Right forelimb (tissue), 1 donor: ENCODE measurements around the gene NFKBIE.
A peak's percentile ranks its signal among the peaks of the same experiment; 100 is the strongest.

Source experiments
- DNase-seq: peaks from one replicate; pipeline ENCODE4 v3.0.0-alpha.2; 2018

The NFKBIE gene

DNA sequence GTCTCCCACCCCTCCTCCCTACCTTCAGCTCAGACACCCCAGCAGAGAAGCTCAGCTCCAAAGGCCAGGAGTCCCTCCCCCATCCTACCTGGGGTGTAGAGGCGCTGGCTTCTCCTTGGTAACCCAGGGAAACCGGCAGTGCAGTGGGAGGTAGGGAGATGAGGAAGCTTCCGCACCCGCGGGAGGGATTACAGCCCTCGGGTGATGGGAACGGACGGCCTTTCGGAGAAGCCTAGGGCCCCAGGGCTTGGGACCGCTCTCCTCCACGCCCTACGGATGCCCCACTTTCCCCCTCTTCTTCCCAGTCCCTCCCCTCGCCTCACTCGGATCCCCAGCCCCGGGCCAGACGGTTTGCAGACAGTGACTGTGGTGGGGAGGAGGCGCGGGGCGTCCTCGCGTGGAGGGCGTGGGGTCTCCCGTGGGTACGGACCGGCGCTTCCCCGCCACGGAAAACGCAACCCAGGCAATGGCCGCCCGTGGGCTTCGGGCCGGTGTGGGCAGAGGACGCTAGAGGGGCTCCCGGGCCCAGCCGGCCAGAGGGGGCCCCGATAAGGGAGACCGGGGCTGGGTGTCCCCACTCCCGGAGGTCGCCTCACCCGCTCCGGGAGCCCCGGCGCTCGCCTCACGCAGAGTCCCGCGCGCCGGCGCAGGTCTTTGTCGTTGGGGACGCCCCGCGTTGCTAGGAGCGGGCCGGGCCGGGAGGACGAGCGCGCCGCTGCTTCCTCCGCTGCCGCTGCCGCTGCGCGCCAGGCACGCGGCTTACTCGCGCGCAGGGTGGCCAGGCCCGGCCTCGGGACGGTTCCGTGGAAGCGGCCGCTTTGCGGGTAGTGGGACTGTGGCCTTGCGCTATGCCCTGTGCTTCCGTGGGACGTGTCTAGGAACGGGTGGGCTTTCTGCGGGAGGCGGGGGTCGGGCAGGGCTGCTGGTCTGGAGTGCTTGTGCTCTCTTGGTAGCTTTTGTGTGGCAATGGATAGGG is 32.0 kb upstream of the NFKBIE start:
- peak; percentile 61 for DNase-seq

DNA sequence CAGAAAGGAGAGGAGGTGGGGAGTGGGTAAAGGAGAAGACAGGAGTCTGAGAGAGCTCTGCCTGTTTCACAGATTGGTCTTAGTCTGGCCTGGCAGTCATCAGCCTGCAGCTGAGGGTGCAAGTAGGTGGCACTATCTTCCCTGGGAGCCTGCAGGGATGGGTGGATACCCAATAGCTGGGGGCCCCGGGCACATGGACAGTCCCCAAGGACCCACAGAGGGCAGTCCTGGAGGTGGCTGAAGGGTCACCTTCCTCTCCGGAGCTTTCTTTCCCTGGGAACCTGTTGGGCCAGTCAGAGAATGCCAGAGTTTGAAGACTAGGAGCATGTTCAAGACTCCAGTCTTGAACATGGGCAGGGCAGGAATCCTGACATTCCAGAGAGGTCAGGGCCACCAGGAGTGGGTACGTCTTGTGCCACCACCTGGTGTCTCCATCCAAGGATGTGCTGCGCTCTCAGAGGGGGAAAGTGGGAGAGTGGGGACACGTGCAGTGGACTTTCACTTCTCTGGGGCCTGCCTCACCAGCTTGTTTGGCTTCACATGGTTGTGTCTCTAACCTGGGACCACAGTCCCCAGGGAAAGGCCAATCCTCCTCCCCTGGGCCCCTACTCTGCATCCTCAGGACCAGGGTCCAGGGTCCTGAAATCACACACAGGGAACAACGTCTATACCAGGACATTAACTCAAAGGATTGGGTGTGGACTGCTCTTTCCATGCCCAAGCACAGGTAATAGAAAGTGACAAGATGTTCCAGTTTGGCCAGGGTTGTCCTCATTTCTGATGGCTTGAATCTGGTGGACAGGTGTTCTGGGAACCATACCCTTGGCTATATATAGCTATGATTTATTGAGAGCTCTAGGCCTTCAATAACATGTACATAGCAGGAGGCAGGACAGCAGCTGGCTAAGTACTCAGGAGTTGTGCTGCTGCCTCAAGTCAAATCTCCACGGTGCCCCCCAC is 29.8 kb upstream of the NFKBIE start:
- no peak for DNase-seq

DNA sequence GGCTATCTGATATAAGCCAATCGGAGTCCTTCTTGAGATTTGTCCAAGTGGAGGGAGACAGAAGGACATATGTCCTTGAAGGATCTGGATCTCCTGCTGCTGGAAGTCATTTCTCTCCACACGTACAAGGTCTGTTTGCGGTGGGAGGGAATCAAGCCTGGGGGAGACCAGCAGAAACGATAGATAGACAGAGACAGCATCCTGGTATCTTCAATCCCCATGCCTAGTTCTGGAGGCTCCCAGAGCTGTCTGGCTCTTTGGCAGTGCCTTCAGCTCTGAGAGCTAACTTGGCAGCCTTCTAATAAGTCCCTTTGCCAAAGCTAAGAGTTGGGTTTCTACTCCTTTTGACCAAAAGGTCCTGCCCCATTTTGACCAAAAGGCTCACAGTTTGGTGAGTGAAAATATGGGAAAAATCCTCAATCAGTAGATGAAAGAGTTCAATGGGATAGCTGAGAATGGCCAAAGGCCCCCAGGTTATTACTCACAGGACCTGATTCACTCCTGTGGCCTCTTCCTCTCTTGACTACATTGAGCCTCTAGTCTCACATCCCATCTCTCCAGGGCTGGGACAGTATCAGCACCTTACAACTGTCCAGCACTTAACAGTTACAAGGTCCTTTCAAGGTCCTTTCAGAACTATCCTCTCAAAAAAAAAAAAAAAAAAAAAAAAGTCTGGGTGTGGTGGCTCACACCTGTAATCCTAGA is 27.5 kb upstream of the NFKBIE start:
- no peak for DNase-seq

DNA sequence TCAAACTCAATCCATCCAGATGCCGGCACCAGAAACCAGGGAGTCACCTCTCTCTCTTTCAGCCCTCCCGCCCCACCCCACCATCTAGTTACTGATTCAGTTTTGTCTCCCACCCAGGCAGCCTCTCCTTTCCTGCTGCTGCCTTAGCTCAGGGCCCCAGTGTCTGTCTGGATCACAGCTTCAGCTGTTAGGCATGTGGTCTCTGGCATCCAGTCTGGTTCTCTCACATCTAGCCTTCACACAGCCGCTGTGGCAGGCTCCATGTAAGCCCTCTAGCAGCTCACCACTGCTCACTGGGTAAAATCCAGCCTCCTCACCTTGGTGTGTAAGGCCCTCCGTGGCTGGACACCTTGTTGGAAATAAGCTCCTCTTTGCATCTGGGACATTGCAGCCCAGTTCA is 26.5 kb upstream of the NFKBIE start:
- DNase-seq = no peak

DNA sequence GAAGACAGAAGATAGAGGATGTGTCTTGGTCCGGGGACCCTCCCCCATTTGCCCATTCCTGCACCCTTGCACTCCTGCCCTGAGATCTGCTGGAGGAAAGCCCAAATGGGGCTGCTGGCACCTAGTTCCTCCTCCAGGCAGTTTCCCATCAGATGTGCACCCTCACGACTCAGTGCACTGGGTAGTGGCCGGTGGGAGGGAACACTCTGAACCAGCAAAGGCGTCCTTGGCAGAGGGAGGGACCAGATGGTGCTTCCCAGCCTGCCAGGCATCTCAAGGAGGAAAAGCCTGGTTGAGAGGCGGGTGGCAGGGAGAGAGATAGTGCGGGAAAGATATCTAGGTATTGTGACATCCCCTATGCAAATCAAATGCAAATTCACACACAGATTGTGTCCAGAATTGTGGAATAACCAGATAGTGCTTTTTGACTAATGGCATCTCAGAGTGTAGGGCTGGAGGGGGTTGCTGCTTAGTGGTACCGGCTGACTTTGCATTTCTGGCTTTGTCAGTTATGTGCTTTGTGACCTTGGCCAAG is 24.4 kb upstream of the NFKBIE start:
- no peak for DNase-seq

DNA sequence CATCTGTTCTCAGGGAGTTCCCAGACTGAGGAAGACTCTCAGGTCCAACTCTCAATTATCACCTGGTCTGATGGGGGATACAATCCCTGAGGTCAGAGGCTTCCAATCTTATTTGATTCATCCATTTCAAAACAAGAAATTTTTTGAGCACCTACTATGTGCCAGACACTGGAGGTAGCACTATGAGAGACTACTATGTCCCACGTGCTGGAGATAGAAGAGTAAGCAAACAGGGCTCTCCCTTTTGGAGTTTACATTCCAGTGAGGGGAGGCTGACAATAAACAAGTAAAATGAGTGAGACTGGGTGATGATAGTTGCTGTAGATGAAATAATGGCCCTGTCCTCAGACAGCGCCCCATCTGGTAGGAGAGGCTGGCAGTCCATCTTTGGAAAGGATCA is 21.4 kb upstream of the NFKBIE start:
- DNase-seq = no peak

DNA sequence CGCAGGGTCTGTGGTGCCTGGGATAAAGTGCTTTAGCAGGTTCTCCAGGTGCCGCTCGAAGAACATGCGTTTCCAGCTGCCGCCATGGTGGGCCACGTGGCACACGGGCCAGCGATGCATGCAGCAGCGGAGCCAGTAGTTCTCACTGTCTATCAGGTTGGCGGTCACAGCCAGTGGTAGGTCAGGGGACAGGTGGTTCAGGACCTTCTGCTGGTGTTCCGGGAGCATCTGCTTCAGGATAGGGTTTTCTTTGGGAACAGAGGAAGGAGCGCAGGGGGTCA is 20.9 kb upstream of the NFKBIE start:
- no peak for DNase-seq

DNA sequence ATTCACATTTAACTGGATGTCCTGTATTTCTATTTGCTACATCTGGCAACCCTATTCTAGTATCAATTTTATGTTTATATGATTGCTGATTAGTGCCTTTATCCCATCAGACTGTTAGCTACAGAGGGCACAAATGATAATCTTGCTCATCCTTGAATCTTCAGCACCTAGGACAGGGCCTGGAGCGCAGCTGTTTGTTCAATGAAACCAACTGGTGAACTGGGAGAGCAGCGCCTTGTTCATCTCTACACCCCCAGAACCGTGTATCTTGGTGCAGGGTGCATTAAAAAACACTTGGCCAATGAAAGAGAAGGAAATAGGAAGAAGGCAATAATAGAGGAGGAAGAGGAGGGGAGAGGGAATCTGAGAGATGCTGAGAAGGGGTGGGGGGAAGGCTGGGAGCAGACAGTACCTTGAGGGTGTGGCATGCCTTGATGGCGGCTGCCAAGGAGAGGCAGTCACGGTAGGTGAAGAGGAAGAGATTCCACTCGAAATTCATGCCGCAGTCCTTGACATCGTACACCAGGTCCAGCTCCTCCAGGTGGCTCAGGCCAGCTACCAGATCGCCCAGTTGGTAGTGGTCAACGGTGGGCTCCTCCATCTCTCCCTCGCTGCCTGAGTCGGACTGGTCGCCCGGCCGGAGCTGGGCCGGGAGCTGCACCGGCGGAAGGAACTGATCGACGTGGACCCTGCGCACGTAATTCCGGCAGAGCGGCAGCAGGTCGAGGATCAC is 20.4 kb upstream of the NFKBIE start:
- no peak for DNase-seq

DNA sequence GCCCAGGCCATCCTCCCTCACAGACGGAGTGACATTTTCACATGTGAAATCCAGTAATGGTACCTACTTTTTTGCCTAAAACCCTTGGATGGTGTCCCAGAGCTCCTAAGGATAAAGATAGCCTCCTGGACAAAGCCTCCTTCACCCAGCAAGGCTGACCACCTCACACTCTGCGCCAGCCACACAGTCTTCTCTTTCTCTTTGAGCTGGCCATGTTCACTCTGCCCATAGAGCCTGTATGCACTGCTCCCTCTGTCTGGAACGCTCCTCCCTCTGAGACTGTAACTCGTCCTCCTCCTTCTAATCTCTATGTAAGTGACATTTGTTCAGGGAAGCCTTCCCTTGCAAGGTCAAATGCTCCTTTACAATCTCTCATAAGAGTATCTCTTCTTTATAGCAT is 19.5 kb upstream of the NFKBIE start:
- no peak for DNase-seq

DNA sequence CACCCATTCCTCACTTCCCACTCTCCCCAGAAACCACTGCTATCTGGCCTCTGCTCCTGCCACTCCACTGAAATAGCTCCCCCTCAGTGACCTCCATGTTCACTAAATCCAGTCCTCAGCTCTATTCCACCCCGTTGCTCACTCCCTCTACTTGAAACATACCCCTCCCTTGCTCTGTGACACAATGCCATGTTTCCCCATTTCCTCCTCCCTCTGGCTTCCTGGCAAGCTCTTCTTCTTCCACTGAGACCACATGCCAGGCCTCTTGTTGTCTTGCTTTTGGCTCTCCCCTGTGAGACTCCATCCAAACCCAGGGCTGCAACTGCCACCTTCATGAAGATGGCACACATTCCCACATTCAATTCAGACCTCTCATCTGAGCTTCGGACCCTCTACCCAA is 18.8 kb upstream of the NFKBIE start:
- DNase-seq = no peak

DNA sequence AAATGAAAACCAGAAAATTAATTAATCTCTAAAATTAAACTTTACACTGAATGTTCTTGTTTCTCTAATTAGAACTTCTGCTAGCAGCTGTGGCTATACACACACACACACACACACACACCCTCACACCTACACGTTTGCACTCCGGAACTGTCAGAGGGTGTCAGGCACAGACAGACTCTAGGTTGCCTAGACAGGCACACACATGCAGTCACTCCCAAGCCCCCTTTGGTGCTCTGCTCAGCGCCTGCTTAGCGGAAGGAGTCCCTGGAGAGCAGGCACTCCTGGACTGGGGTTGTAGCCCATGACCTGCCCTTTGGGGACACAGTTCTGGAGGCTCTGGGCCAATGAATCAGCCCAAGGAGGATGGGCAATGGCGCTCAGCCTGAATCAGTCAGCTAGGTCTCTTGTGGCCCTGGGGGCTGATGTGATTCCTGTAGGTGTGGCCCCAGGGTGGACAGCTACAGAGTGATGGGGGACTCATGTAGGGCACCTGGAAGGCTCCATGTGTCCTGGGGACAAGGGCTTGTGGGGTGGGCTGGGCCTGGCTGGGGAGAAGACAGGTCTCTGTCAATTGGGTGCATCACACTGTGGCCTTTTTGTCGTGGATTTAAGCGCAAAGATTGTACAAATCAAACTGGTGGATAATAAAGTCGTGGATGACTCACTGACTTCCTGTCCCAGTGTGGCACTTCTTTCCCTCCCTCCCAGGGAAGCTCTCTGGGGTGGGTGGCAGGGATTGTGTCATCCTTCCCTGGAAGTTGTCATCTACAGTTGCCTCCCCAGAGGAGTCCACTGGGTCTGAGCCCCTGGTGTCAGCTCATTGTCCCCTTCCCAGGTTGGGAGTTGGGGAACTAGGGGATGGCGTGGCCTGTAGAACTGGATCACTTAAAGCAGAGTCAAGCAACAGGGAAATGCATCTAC is 13.7 kb upstream of the NFKBIE start:
- no peak for DNase-seq

DNA sequence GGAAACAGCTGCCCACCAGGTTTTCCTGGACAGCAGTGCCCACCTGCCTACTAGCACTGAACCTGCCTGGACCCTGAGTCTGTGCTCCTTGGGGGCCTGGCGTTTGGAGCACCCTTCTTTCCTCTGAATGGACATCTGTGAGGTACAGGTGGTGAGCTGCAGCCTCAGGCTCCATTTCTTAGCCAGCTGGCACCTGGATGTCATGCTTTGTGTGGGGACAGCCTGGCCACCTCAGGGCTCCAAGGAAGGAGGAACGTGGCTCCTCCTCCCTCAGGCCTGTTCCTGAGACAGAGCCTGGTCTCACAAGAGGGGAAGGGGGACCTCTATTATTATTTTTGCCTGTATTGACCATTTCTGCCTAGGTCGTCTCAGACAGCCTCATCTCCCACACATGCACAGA is 13.0 kb upstream of the NFKBIE start:
- no peak for DNase-seq

DNA sequence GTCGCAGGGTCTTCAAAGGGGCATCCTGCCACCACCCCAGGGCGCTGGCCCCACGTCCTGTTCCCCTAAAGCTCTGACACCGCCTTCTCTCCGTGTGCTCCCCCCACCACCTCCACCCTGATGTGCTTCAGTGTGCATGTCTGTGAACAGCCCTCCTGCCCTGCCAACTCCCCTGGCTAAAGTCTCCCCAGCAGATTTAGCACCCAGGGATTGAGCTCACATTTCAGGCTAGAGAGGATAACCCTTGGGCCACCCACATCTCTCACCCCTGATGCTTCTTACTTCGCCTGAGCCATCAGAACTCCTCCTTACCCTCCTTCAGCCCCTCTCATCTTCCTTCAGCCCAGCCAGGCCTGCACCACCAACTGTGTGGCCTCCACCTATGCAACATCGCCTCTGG is 12.4 kb upstream of the NFKBIE start:
- DNase-seq = no peak

DNA sequence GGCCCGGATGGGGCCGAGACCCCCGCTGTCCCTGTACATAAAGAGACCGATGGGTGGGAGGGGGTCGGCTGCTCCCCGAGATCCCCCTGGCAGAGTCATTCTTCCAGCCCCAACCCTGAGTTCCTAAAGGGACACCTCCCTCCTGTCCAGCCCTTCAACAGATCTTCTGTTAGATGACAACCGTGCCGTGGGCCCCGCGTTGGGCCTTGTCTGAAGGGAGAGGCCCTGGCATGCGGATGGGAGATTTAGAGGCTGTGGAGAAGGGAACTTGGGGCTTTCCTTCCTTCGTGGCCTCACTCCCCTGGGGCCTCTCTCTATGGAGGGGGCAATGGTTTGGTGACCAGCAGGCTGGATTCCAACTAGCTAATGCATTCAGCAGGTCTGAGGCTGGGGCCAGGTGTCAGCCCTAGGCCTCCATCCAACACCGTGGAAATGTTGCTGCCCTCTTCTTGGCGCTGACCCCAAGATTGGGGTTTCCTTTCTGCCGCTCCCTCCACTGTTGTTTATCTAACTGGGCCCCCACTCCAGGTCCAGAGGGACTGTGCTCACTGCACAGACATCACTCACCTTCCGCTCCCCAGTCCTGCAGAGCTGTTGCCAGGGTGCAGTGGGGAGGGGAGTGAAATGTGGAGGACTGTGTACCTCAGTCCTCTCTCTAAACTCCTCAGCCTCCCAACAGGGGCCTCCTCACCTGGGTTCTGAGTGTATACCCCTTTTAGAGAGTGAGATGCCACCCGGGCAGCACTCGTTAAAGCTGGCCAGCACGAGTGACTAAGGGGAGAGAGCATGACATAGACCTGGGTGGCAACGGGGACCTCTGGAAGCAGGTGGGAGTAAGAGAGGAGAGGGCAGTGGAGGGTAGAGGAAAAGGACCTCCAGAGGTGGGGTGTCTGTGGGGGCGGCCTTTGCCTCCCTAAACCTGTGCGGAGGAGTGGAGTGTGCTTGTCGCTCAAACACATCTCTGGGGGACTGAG is 11.6 kb upstream of the NFKBIE start:
- no peak for DNase-seq

DNA sequence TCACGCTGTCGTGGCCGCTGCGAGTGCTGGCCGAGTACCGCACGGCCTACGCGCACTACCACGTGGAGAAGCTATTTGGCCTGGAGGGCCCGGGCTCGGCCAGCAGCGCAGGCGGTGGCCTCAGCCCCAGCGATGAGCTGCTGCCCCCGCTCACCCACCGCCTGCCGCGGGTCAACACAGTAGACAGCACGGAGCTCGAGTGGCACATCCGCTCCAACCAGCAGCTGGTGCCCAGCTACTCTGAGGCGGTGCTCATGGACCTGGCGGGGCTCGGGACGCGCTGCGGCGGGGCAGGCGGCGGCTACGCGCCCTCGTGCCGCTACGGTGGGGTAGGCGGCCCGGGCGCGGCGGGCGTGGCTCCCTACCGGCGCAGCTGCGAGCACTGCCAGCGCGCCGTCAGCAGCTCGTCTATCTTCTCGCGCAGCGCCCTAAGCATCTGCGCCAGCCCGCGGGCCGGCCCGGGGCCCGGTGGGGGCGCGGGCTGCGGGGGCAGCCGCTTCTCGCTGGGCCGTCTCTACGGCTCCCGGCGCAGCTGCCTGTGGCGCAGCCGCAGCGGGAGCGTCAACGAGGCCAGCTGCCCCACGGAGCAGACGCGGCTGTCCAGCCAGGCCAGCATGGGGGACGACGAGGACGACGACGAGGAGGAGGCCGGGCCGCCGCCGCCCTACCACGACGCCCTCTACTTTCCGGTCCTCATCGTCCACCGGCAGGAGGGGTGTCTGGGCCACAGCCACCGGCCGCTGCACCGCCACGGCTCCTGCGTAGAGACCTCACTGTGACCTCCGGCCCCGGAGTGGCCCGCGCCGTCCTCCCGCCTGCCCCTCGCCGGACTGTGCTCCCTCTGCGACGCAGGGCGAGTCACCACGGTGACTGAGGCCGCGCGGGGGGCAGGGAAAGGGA is 10.6 kb upstream of the NFKBIE start:
- peak; percentile 62 for DNase-seq

DNA sequence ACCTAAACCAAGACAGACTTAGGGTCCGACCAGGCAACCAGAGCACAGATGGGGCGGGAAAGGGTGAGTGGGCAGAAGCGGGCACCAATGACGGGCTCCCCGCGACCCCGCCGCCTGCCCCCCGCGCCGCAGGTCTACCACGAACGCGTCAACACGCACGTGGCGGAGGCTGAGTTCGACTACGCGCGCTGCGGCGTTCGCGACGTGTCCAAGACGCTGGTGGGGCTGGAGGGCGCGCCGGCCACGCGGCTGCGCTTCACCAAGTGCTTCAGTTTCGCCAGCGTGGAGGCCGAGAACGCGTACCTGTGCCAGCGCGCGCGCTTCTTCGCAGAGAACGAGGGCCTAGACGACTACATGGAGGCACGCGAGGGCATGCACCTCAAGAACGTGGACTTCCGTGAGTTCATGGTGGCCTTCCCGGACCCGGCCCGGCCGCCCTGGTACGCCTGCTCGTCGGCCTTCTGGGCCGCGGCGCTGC is 10.0 kb upstream of the NFKBIE start:
- DNase-seq = no peak

DNA sequence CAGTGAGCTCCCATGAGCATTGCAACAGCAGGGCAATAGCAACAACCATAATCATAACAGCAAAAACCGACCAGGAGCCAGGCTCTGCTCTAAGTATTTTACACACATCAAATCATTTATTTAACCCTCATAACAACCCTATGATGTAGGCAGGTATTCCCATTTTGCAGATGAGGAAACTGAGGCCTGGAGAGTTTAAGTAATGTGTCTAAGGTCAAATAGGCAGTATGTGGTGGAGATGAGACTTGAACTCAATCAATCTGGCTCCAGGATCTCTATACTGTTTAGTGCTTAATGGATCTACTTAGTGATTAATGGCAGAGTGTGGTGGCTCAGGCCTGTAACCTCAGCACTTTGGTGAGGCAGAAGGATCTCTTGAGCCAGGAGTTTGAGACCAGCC is 8.3 kb upstream of the NFKBIE start:
- no peak for DNase-seq

DNA sequence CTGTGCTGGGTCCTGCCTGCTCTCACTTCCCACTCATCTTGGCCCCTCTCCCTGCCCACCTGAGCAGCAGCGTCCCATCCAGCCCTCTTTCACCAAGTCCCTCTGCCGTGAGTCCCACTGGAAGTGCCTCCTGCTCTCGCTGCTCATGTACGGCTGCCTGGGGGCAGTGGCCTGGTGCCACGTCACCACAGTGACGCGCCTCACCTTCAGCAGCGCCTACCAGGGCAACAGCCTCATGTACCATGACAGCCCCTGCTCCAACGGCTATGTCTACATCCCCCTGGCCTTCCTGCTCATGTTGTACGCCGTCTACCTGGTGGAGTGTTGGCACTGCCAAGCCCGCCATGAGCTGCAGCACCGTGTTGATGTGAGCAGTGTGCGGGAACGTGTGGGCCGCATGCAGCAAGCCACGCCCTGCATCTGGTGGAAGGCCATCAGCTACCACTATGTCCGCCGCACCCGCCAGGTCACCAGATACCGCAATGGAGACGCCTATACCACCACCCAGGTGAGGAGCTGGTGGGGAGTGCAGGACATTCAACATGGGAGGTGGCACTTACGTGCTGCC is 7.7 kb upstream of the NFKBIE start:
- DNase-seq = no peak
